Parathyroid adenoma (tissue), 2 donors: ENCODE data around the gene ANKS1A.

ENCODE experiments used
- H2AFZ ChIP-seq: fragments of 300-600 bp; sonication (generic); one replicate; pipeline ENCODE4 v1.7.0; 2017; ENCODE audit warnings: antibody characterized with exemption, mild to moderate bottlenecking
- H3K27ac ChIP-seq: fragments of 300-600 bp; sonication (generic); one replicate; pipeline ENCODE4 v1.7.0; 2017
- H3K27me3 ChIP-seq: fragments of 300-600 bp; sonication (generic); one replicate; pipeline ENCODE4 v1.7.0; 2017; ENCODE audit warnings: low read length; ENCODE audit not compliant: control insufficient read depth, insufficient read depth
- H3K36me3 ChIP-seq: fragments of 300-600 bp; sonication (generic); one replicate; pipeline ENCODE4 v1.7.0; 2017; ENCODE audit warnings: low read length; ENCODE audit not compliant: control insufficient read depth, insufficient read depth
- H3K4me1 ChIP-seq: fragments of 300-600 bp; sonication (generic); one replicate; pipeline ENCODE4 v1.7.0; 2017; ENCODE audit warnings: control low read depth
- H3K4me2 ChIP-seq: fragments of 300-600 bp; sonication (generic); one replicate; pipeline ENCODE4 v1.7.0; 2017; ENCODE audit warnings: low read length
- H3K4me3 ChIP-seq: fragments of 300-600 bp; sonication (generic); one replicate; pipeline ENCODE4 v1.7.0; 2017; ENCODE audit warnings: low read depth, low read length
- H3K79me2 ChIP-seq: fragments of 300-600 bp; sonication (generic); one replicate; pipeline ENCODE4 v1.7.0; 2017; ENCODE audit warnings: control low read depth
- H3K9ac ChIP-seq: fragments of 300-600 bp; sonication (generic); one replicate; pipeline ENCODE4 v1.7.0; 2017; ENCODE audit warnings: mild to moderate bottlenecking
- H3K9me3 ChIP-seq: fragments of 300-600 bp; sonication (generic); one replicate; pipeline ENCODE4 v1.7.0; 2017; ENCODE audit warnings: low read length; ENCODE audit not compliant: control insufficient read depth
- CTCF ChIP-seq: fragments of 300-600 bp; sonication (generic); IDR thresholded peaks from one replicate; pipeline ENCODE4 v1.7.0; 2017; ENCODE audit warnings: antibody characterized with exemption, mild to moderate bottlenecking
- donor health status: primary hyperparathyroidism.

Gene ANKS1A

GRCh38 chr6:34922177-34922663 lies 33.2 kb downstream of the ANKS1A start:
- Histone ChIP-seq H3K79me2 (peaks cover 14% of the 10 kb centered on the region), H3K27ac (no peak overlapping the region), H3K9me3 (no peaks in the 10 kb centered on the region), H3K9ac (no peak overlapping the region), H3K27me3 (no peaks in the 10 kb centered on the region), H2AFZ (no peak overlapping the region), H3K4me2 (no peak overlapping the region), H3K4me3 (no peak overlapping the region), H3K4me1 (no peaks in the 10 kb centered on the region), H3K36me3 (no peaks in the 10 kb centered on the region)
- TF ChIP-seq CTCF: no peak

GRCh38 chr6:34924831-34925625 lies 36.0 kb downstream of the ANKS1A start:
- Histone ChIP-seq H3K4me2 (no peak overlapping the region), H3K4me1 (peaks cover 3% of the 10 kb centered on the region), H3K9me3 (no peaks in the 10 kb centered on the region), H3K27ac (no peak overlapping the region), H2AFZ (no peak overlapping the region), H3K4me3 (no peak overlapping the region), H3K27me3 (no peaks in the 10 kb centered on the region), H3K79me2 (peaks cover 9% of the 10 kb centered on the region), H3K9ac (no peak overlapping the region), H3K36me3 (no peaks in the 10 kb centered on the region)
- TF ChIP-seq CTCF: no peak

GRCh38 chr6:34926655-34927054 lies 37.6 kb downstream of the ANKS1A start:
- H3K36me3 ChIP-seq: no peaks in the 10 kb centered on the region
- H3K4me3 ChIP-seq: no peak overlapping the region
- no peaks in the 10 kb centered on the region for H3K9me3 ChIP-seq
- no peak overlapping the region for H3K27ac ChIP-seq
- no peak overlapping the region for H2AFZ ChIP-seq
- H3K79me2 ChIP-seq: peaks cover 12% of the 10 kb centered on the region
- TF ChIP-seq CTCF: no peak
- no peak overlapping the region for H3K9ac ChIP-seq
- no peak overlapping the region for H3K4me2 ChIP-seq
- H3K27me3 ChIP-seq: no peaks in the 10 kb centered on the region
- peaks cover 3% of the 10 kb centered on the region for H3K4me1 ChIP-seq

- H3K4me1 ChIP-seq: peaks cover 3% of the 10 kb centered on the region
- H3K27me3 ChIP-seq: no peaks in the 10 kb centered on the region
- H2AFZ ChIP-seq: no peak overlapping the region
- H3K27ac ChIP-seq: no peak overlapping the region
- no peaks in the 10 kb centered on the region for H3K9me3 ChIP-seq
- H3K36me3 ChIP-seq: no peaks in the 10 kb centered on the region
- no peak for TF ChIP-seq CTCF
- no peak overlapping the region for H3K4me2 ChIP-seq
- peaks cover 14% of the 10 kb centered on the region for H3K79me2 ChIP-seq
- H3K9ac ChIP-seq: no peak overlapping the region
- no peak overlapping the region for H3K4me3 ChIP-seq
Observed at GRCh38 chr6:34928220-34928619, 39.2 kb downstream of the ANKS1A start.

GRCh38 chr6:34928695-34929094 lies 39.6 kb downstream of the ANKS1A start:
- Histone ChIP-seq H3K9ac (no peak overlapping the region), H3K79me2 (peaks cover 11% of the 10 kb centered on the region), H3K4me1 (peaks cover 3% of the 10 kb centered on the region), H3K27me3 (no peaks in the 10 kb centered on the region), H3K36me3 (no peaks in the 10 kb centered on the region), H3K4me3 (no peak overlapping the region), H3K27ac (no peak overlapping the region), H3K4me2 (no peak overlapping the region), H3K9me3 (no peaks in the 10 kb centered on the region), H2AFZ (no peak overlapping the region)
- no peak for TF ChIP-seq CTCF
